WI38 (cell line): ENCODE data around the gene DPP10.

Experiments used
- H3K4me3 ChIP-seq: 2 replicates; pipeline ENCODE4 v1.5.1; 2011; ENCODE audit warnings: low read depth, mild to moderate bottlenecking, control low read depth, low read length
- CTCF ChIP-seq: IDR thresholded peaks from 2 replicates; pipeline ENCODE4 v1.5.1; 2012; ENCODE audit warnings: low read depth, mild to moderate bottlenecking, control low read depth, low read length

The DPP10 gene

GRCh38 chr2:115208493-115209164 is 766.2 kb downstream of the DPP10 start:
- TF ChIP-seq CTCF, result no peak

GRCh38 chr2:115214050-115214449 is 771.6 kb downstream of the DPP10 start:
- no peak overlapping the region for H3K4me3 ChIP-seq
- TF ChIP-seq CTCF, result no peak

More at GRCh38 chr2:115208493-115209164, 766.2 kb downstream of the DPP10 start:
- H3K4me3 ChIP-seq, result no peak overlapping the region

- H3K4me3 ChIP-seq, result no peak overlapping the region
- no peak for TF ChIP-seq CTCF
These were observed 776.9 kb downstream of the DPP10 start for GRCh38 chr2:115219296-115219695.

GRCh38 chr2:115234186-115234585 is 791.7 kb downstream of the DPP10 start:
- H3K4me3 ChIP-seq, result no peak overlapping the region
- TF ChIP-seq CTCF, result no peak

- no peak overlapping the region for H3K4me3 ChIP-seq
- TF ChIP-seq CTCF, result no peak
These were observed 792.3 kb downstream of the DPP10 start for GRCh38 chr2:115234737-115235136.

- H3K4me3 ChIP-seq, result no peak overlapping the region
- TF ChIP-seq CTCF, result no peak
These were observed 805.6 kb downstream of the DPP10 start for GRCh38 chr2:115248066-115248465.

GRCh38 chr2:115277366-115277765 is 834.9 kb downstream of the DPP10 start:
- no peak overlapping the region for H3K4me3 ChIP-seq
- no peak for TF ChIP-seq CTCF
